ENCODE data around the gene USH1C.

- no peak for TF ChIP-seq GATA3 (IDR thresholded peaks at IDR 0.05; ENCODE audit: low read depth, low read length)
- TF ChIP-seq GATA2 (IDR thresholded peaks at IDR 0.05; ENCODE audit: low read depth, low read length) = no peak
Measured at GRCh38 chr11:17544181-17544622, at the start of gene USH1C.
